DND-41 (cell line): ENCODE results near the gene TTC28.

Source experiments
- EZH2 ChIP-seq: IDR thresholded peaks from 3 replicates; pipeline ENCODE4 v1.6.1; 2012; ENCODE audit warnings: borderline replicate concordance, low read depth, mild to moderate bottlenecking, moderate library complexity, low read length, inconsistent platforms; ENCODE audit not compliant: severe bottlenecking
- TF ChIP-seq, protein P1 (sequence below): IDR thresholded peaks from 2 replicates; pipeline ENCODE4 v1.5.1; 2012; ENCODE audit warnings: borderline replicate concordance, low read length, moderate library complexity, mild to moderate bottlenecking; ENCODE audit not compliant: poor library complexity, severe bottlenecking; ENCODE audit errors: extremely low read depth

- TF ChIP-seq, protein P1, sequence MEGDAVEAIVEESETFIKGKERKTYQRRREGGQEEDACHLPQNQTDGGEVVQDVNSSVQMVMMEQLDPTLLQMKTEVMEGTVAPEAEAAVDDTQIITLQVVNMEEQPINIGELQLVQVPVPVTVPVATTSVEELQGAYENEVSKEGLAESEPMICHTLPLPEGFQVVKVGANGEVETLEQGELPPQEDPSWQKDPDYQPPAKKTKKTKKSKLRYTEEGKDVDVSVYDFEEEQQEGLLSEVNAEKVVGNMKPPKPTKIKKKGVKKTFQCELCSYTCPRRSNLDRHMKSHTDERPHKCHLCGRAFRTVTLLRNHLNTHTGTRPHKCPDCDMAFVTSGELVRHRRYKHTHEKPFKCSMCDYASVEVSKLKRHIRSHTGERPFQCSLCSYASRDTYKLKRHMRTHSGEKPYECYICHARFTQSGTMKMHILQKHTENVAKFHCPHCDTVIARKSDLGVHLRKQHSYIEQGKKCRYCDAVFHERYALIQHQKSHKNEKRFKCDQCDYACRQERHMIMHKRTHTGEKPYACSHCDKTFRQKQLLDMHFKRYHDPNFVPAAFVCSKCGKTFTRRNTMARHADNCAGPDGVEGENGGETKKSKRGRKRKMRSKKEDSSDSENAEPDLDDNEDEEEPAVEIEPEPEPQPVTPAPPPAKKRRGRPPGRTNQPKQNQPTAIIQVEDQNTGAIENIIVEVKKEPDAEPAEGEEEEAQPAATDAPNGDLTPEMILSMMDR, result no peak
- TF ChIP-seq EZH2, result no peak
Observed at GRCh38 chr22:28480000-28480715, 199.5 kb downstream of the TTC28 start.
